ENCODE measurements around the gene MX2.

Gene MX2

DNA sequence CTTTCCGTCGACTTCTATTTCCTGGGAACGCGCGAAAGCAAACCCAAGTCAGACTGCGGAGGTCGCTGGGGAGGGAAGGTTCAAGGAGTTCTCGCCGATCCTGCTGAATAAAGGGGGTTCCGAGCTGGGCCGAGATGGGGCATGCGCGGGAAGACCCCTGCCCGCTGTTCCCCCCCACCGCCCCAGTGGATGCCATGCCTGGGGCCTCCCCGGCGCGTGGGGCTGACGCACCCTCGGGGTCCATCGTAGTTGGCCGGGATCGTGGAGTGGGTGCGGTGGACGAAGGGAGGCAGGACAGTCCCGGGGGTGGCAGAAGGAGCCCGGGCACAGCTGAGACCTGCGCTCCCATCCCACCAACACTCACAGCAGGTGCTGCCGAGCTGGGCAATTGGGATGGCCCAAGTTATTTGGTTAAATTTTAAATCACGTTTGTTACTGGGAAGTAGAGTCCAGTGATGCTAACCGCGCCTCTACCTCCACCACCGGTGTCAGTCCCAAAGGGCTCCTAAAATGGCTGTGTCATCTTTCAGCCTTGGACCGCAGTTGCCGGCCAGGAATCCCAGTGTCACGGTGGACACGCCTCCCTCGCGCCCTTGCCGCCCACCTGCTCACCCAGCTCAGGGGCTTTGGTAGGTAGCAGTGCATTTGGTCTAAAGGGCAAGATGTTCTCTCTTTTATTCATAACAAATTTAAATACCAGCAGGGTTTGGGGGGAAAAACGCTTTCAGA, 65.0 kb downstream of the MX2 start:
- DNase-seq (ENCODE audit: low read depth, low spot score): no peak
- H3K4me3 ChIP-seq (ENCODE audit: low read length): no peak overlapping the region

DNA sequence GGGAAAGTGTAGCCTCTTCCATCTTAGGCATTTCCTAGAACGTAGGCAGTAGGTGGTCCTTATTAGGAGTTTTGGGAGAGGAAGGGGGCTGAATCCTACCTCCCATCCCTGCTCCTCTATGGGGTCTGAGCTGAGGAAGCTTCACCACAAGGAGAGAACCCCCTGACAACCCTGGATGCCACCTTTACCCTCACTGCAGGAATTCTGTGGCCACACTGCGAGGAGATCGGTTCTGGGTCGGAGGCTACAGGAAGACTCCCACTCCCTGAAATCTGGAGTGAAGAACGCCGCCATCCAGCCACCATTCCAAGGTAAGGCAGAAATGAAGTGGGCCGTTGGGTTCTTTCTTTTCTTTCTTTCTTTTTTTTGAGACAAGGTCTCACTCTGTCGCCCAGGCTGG, 65.7 kb downstream of the MX2 start:
- no peak for DNase-seq (ENCODE audit: low read depth, low spot score)
- no peak overlapping the region for H3K4me3 ChIP-seq (ENCODE audit: low read length)

DNA sequence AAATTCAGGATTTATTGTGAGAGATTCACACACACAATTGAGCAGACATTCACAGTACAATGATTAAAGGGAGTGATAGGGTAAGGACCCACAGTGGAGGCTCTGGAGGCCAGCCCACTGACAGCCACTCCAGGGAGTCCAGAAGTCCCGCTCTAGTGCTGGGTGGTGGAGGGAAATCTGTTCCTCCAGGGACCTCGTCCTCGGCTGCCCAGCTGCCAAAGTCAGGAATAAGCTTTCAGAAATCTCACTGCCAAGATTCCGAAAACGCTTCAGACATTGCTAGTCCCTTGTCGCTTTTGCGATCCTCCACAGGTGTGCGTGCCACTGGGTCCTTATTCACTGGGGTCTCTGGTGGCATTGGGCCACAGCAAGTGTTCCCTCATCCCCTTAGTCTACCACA, 66.5 kb downstream of the MX2 start:
- no peak overlapping the region for H3K4me3 ChIP-seq (ENCODE audit: low read length)

DNA sequence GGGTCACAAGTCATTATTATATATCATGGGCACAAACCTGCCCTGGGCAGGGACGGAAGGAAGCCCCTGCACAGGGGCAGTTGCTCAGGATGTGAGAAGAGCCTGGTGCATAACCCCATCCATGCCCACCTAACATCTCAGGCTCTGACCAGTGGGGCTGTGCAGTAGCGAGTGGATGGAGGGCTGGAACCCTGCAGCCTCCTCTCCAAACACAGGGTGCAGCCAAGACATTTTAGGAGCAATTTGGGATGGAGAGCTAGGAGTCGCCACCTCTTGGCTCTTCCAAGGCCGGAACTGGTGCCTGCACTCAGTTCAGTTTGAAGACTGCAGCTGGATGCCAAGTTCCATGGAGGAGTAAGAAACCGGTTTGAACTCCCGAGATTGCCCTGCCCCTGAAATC, 67.0 kb downstream of the MX2 start:
- DNase-seq (ENCODE audit: low read depth, low spot score): no peak
- no peak overlapping the region for H3K4me3 ChIP-seq (ENCODE audit: low read length)

More for the DNA sequence above, 66.5 kb downstream of the MX2 start:
- no peak for DNase-seq (ENCODE audit: low read depth, low spot score)

DNA sequence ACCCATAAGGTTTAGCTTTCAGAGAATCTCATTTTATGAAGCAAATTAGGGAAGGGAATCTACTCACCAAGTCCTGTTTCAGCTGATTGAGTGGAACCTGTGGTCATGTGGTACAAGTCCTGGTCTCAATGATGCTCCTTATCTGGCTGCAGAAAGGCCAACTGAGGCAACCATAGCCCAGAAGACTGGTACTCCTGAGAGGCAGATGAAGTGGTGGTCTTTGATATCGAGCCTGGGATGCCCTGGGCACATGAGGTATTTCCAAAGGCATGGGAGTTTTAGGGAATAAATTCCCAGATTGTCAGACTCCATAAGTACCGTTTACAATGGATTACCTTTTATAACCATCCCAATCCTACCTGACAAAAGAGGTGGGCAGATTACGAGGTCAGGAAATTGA, 67.5 kb downstream of the MX2 start:
- no peak for DNase-seq (ENCODE audit: low read depth, low spot score)
- H3K4me3 ChIP-seq (ENCODE audit: low read length): no peak overlapping the region

DNA sequence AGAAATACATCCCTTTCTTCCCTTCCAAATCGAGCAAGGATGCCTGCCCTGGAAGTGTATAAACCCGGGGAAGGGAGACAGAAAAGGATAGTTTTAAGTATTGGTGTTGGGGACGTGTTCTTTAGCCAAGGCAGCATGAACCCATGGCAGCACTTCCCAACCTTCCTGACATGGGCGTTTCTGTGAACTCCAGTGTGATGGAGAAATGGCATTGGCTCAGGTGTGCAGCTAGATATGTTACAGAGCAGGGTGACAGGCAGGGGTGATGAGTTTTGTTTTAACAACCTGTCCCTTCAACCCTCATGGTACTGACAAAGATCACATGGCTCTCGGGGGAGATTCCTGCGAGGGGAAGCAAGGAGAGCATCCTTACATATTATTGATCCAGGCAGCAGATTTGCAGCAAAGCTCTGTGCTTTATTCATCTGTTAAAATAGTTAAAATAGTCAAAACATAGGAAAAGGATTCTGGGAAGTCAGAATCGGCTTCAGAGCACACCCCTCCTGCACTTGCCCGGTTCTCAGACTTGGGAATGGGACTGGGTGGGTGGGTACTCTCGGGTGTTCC, 68.2 kb downstream of the MX2 start:
- no peak overlapping the region for H3K4me3 ChIP-seq (ENCODE audit: low read length)
- no peak for DNase-seq (ENCODE audit: low read depth, low spot score)

DNA sequence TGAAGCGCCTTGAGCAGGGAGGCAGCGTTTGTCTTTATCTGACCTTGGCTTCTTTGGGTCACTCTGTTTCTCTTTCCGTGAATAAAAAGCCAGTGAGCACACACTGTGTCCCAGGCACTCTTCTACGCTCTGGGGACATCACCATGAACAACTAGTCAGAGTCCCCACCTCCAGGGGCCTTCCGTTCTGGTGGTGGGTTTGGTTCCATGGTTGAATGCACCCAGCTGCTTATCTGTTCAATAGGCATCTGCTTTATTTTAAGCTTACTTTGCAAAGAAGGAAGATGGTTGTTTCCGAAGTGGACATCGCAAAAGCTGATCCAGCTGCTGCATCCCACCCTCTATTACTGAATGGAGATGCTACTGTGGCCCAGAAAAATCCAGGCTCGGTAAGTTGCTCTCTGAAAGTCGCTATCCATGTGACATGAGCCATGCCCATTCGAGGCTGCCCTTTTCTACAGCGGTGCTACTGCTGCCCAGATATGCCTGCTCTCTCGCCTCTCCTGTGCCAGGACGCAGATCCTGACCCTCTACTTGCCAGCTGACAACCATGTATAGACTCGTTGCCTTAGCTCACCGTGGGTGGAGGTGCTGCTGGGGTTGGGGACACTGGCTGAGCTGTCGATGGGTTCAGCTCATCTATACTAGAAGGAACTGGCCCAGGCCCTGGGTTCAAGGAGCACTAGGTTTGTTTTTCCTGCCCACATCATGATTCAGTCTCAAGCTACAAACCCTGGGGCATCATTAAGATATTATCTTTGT, 70.1 kb downstream of the MX2 start:
- no peak for DNase-seq (ENCODE audit: low read depth, low spot score)

DNA sequence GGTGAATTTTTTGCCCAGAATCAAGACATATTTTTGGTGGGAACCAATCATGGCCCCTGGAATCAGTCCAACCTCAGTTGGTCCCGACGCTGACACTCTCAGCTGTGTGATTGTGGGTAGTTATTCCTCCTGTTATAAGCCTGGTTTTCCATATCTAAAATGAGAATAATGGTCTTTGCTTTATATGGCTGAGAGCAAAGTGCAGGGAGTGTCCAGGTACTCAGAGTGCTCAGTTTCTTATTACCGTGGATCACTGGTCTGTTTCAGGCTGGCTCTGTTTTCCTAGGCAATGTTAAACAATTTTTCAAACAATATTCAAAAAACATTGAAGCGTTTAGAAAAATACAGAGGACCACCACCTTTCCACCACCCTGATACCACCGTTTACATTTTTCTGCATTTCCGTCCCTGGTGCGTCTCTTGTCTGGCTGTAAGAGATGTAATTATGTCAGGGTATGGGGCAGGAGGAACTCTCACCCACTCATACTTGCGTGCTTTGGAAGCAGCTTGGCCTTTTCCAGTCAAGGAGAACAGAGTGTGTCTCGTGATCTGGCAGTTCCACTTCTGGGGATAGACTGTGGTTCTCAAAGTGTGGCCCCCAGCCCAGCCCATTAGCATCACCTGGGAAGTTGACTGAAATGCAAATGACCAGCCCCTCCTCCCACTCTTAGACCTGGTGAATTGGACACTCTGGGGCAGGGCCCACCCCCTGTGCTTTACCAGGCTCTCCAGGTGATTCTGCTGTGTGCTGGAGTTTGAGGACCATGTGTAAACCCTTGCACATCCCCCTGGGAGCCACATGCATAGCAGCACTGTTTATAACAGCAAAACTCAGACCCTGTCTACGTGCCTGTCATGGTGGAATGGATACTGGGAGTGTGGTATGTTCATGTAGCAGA, 71.0 kb downstream of the MX2 start:
- DNase-seq (ENCODE audit: low read depth, low spot score): no peak
- no peak overlapping the region for H3K4me3 ChIP-seq (ENCODE audit: low read length)

More for the DNA sequence above, 70.1 kb downstream of the MX2 start:
- H3K4me3 ChIP-seq (ENCODE audit: low read length): no peak overlapping the region

DNA sequence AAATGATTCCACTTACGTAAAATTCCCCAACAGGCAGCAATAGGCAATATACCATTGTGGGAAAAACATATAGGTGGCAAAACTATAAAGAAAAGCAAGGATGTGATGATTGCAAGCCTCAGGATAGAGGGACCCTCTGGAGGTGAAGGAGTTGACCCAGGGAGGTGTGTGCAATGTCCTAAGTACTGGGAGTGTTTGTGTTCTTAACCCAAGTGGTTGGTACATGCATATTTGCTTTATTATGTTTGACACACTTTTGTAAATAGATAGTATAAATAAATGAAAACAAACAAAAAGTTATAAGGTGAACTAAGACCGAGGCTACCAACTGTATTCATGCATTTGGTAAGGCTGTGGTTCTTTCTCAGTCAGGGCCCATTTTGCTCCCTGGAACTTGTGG, 71.7 kb downstream of the MX2 start:
- no peak overlapping the region for H3K4me3 ChIP-seq (ENCODE audit: low read length)

DNA sequence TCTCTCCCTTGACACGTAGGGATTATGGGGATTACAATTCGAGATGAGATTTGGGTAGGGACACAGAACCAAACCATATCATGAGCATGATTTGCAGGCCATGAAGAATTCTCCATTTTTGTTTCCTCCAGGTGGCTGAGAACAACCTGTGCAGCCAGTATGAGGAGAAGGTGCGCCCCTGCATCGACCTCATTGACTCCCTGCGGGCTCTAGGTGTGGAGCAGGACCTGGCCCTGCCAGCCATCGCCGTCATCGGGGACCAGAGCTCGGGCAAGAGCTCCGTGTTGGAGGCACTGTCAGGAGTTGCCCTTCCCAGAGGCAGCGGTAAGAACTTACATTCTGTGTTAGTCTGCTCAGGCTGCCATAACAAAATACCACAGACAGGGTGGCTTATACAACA, 73.9 kb downstream of the MX2 start:
- DNase-seq (ENCODE audit: low read depth, low spot score): no peak
- H3K4me3 ChIP-seq (ENCODE audit: low read length): no peak overlapping the region

More for the DNA sequence above, 71.7 kb downstream of the MX2 start:
- DNase-seq (ENCODE audit: low read depth, low spot score): no peak

DNA sequence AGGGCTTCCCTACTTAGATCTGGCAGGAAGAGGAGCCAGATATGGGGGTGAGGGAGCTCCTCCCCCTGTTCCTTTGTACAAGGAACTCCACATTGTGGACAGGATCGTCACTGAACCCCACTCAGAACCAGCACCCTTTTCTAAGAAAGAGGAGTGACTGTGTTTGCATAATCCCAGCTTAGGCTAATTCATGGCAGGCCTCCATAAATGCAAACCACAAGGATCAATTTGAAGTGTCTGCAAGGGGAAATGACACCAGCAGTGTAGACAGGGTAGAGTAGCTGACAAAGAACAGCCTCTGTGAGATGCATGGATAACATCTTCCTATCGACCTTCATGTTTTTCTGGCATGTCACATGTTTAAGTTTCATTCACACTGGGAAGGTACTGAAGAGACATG, 75.9 kb downstream of the MX2 start:
- H3K4me3 ChIP-seq (ENCODE audit: low read length): no peak overlapping the region
- DNase-seq (ENCODE audit: low read depth, low spot score): no peak

DNA sequence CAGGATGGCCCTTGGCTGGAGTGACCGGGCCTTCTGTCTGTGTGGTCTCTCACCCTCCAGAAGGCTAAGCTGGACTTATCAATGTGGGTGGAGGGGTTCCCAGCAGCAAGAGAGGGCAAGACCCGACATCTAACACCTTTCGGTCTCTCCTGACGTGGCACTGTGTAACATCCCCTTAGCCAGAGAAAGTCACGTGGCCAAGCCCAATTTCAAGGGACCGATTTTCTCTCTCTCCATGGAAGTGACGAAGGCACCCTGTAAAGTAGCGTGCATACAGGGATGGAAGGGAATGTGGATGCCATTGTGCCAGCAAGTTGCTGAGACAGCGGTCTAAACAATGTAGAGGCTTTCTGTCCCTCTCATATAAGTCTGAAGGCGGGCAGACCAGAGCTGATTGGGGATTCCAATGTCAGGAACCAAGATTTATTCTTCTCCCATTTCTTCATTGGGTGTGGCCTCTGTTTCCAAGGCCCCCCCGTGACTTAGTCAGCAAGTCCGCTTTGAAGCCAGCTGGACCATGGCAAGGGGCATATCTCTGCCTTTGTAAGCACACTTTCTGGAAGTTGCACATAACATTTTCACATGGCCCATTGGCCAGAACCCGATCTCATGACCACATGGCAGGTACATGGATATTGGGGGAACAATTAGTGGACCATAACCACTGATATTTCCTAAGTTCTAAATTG, 76.7 kb downstream of the MX2 start:
- DNase-seq (ENCODE audit: low read depth, low spot score): no peak

DNA sequence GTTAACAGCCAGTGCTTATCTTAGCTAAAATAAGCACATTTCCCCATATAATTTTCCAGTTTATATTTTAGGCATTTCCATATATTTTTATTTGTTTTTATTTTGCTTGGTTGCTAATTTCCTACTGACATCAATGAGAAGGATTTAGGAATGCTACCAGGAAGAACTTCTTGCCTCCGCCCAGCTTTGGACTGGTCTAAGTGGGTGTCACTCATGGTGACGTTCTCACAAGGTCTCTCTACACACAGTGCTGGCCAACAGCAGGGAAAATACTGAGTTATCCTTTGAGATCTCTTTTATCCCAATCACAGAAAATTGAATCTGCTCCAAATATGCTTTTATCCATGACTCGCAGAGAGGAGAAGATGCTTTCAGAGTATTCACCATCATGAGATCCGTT, 77.4 kb downstream of the MX2 start:
- no peak overlapping the region for H3K4me3 ChIP-seq (ENCODE audit: low read length)
- no peak for DNase-seq (ENCODE audit: low read depth, low spot score)

More for the DNA sequence above, 76.7 kb downstream of the MX2 start:
- no peak overlapping the region for H3K4me3 ChIP-seq (ENCODE audit: low read length)

DNA sequence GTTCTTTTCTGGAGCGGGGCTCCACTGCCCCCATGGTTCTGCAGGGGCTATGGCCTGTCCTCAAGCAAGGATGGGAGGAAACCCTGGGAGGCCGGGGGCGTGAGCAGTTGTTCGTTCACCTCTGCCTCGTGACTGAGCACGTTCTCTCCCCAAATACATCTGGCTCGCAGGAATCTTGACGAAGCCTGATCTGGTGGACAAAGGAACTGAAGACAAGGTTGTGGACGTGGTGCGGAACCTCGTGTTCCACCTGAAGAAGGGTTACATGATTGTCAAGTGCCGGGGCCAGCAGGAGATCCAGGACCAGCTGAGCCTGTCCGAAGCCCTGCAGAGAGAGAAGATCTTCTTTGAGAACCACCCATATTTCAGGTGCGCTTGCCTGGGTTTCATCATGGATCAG, 79.7 kb downstream of the MX2 start:
- no peak for DNase-seq (ENCODE audit: low read depth, low spot score)
- no peak overlapping the region for H3K4me3 ChIP-seq (ENCODE audit: low read length)

DNA sequence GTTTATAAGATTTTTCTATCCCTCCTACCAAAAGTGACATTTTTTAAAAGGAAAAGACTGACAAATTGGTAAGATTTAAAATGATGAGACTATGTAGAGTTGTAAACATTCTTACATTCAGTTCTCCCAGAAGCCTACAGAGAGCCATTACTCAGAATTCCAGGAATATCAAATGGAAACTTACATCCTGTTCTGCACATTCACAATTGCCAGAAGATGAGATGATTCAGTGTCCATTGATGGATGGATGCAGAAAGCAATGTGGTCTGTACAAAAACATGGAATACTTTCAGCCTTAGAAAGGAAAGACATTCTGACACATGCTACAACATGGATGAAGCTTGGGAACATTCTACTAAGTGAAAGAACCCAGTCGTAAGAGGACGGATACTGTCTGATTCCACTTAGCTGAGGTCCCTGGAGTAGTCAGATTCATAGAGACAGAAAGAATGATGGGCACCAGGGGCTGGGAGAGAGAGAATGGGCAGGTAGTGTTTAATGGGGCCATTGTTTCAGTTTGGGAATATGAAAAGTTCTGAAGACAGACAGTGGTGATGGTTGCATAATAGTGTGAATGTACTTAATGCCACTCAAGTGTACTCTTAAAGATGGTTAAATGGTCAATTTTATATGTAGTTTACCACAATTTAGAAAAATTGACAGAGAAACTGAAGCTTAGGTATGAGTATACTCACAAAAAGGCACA, 80.8 kb downstream of the MX2 start:
- no peak for DNase-seq (ENCODE audit: low read depth, low spot score)
- H3K4me3 ChIP-seq (ENCODE audit: low read length): no peak overlapping the region

DNA sequence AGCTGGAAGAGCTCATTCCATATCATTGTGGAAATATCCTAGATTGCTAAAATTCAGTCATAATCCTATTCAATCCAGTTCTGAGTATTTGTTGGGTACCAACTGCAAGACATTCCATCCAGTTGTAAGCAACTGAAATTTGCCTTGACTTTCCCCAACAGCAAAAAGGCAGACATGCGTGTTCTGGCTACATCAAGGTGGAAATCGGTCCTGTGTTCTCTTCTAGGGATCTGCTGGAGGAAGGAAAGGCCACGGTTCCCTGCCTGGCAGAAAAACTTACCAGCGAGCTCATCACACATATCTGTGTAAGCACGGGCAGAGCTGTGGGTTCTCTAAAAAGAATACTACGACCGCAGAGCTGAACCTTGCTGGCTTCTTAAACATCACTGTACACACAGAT, 81.7 kb downstream of the MX2 start:
- DNase-seq (ENCODE audit: low read depth, low spot score): no peak
- no peak overlapping the region for H3K4me3 ChIP-seq (ENCODE audit: low read length)

DNA sequence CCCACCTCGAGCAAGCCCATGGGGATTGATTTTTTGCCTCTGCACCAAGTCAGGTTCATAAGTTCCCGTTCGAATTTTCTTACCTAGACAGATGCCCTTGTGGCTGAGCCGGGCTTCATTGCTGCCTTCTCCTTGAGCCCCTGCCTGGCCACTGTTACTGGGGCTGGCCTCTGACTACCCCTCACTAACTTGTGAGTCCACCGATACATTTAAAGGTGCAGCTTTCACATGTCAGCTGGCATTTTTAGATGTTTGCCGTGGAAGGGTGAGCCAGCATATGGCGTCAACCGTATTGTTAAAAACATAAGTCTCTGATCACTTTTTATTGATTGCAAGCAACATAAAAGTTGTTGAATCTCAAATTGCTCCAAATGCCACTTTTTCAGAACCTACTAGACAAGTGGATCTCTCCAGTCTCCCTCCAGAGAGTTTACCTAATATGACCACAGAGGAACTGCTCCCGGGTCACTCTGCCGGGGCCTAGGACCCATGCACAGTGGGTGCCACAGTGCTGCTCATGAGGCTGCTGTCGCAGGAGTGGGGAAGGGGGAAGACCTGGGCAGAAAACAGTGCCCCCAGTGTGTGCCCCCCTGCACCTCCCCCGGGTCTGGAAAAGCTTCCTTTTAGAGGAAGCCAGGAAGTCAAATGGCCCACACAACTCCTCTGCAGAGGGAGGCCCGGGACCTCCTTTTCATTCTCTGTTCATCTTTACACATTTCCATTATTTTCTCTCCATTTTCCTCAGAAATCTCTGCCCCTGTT, 83.1 kb downstream of the MX2 start:
- DNase-seq (ENCODE audit: low read depth, low spot score): no peak
- no peak overlapping the region for H3K4me3 ChIP-seq (ENCODE audit: low read length)

DNA sequence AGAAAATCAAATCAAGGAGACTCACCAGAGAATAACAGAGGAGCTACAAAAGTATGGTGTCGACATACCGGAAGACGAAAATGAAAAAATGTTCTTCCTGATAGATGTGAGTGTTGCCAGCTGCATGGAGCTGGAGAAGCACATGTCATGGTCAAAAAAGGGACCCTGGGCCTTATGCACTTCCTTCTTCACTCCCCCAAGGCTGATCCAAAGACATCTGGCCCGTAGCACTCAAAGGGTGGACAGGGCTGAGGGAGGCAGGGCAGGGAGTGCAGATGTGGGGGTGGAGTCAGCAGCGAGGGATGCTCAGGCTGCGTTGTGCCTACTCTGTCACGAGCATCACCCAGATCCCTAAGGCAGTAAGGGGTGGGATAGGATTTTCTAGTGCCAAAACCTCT, 83.6 kb downstream of the MX2 start:
- no peak overlapping the region for H3K4me3 ChIP-seq (ENCODE audit: low read length)
- no peak for DNase-seq (ENCODE audit: low read depth, low spot score)

Measured in Jurkat, Clone E6-1 (cell line).